GM12878 (cell line): ENCODE results near the gene ZNF366. TPM values are rescaled to one million over a fixed set of nuclear protein-coding genes. Genes with fewer than 3 reads are reported as not detected.

Source experiments
- ATAC-seq: fragments of 200-7000 bp; cut with Tn5 transposase; 3 replicates; pipeline ENCODE4 v1.9.1; 2020; ENCODE audit warnings: mild to moderate bottlenecking, moderate library complexity
- BruUV-seq: library from RNA; stranded (reverse); fragments of 400-500 nt; replicated peaks from 2 replicates; lab custom pipeline; 2021; lab: Mats Ljungman, UMichigan
- CTCF ChIA-PET: fragments of 300-600 bp; sonication (Branson Sonifier 250); formaldehyde crosslinking; extraction: SDS; loops from one replicate; lab custom pipeline; 2021; ENCODE audit warnings: inconsistent platforms; lab: Yijun Ruan, JAX
- POLR2A ChIA-PET: fragments of 350-600 bp; formaldehyde crosslinking; extraction: SDS; loops from one replicate; lab custom pipeline; 2021; ENCODE audit warnings: inconsistent platforms; lab: Charles Lee
- RAD21 ChIA-PET: fragments of 300-600 bp; sonication (Branson Sonifier 250); formaldehyde crosslinking; loops from one replicate; lab custom pipeline; 2023; ENCODE audit warnings: antibody characterized with exemption; ENCODE audit not compliant: unreplicated experiment; lab: Charles Lee
- SMC1A ChIA-PET: fragments of 300-600 bp; sonication (Branson Sonifier 250); formaldehyde crosslinking; loops from one replicate; lab custom pipeline; 2023; ENCODE audit not compliant: unreplicated experiment, uncharacterized antibody; lab: Charles Lee
- DNase-seq: peaks from one replicate; pipeline ENCODE4 v3.0.0-alpha.2; 2011; ENCODE audit warnings: low read depth, low spot score
- FAIRE-seq: peaks from 3 replicates; lab custom pipeline; 2011; peaks lifted over from hg19 to GRCh38; lab: Jason Lieb, UNC
- H2AFZ ChIP-seq: 2 replicates; pipeline ENCODE4 v1.6.0; 2011; ENCODE audit warnings: low read depth, low read length, control low read depth; ENCODE audit not compliant: control insufficient read depth
- H3K27ac ChIP-seq: 2 replicates; pipeline ENCODE4 v1.5.1; 2011; ENCODE audit warnings: control low read depth; ENCODE audit not compliant: control insufficient read depth, insufficient read depth
- H3K27me3 ChIP-seq, 2 experiments: replicated peaks in 1 of 2; 2 replicates each; pipeline versions ENCODE4 v1.6.0 to v1.6.1; 2011; ENCODE audit warnings: low read length in 1 of 2; ENCODE audit not compliant: control insufficient read depth in 2 of 2, insufficient read depth in 2 of 2
- H3K36me3 ChIP-seq, 2 experiments: 2 replicates each; pipeline ENCODE4 v1.5.1; 2011; ENCODE audit warnings: low read length in 1 of 2; ENCODE audit not compliant: control insufficient read depth in 2 of 2, insufficient read depth in 2 of 2
- H3K4me1 ChIP-seq: 2 replicates; pipeline ENCODE4 v1.6.1; 2011; ENCODE audit warnings: mild to moderate bottlenecking, low read length, moderate library complexity, mixed read lengths; ENCODE audit not compliant: control insufficient read depth, insufficient read depth
- H3K4me2 ChIP-seq: 2 replicates; pipeline ENCODE4 v1.6.0; 2011; ENCODE audit warnings: control low read depth; ENCODE audit not compliant: control insufficient read depth, insufficient read depth
- H3K4me3 ChIP-seq: fragments of 200-600 bp; sonication (generic); 2 replicates; pipeline ENCODE4 v1.5.1; 2016
- H3K79me2 ChIP-seq: 2 replicates; pipeline ENCODE4 v1.6.0; 2011; ENCODE audit warnings: low read length; ENCODE audit not compliant: control insufficient read depth, insufficient read depth
- H3K9ac ChIP-seq: 2 replicates; pipeline ENCODE4 v1.8.0; 2011; ENCODE audit warnings: low read length, control low read depth, mixed read lengths; ENCODE audit not compliant: control insufficient read depth, insufficient read depth
- H3K9me3 ChIP-seq: replicated peaks from 3 replicates; pipeline ENCODE4 v1.5.1; 2011; ENCODE audit warnings: mild to moderate bottlenecking, low read length; ENCODE audit not compliant: control insufficient read depth, insufficient read depth
- H4K20me1 ChIP-seq: 2 replicates; pipeline ENCODE4 v1.6.0; 2011; ENCODE audit not compliant: control insufficient read depth, insufficient read depth
- DPF2 ChIP-seq: fragments of 450-650 bp; IDR thresholded peaks from 2 replicates; pipeline ENCODE4 v1.6.1; 2017; ENCODE audit warnings: mild to moderate bottlenecking
- PKNOX1 ChIP-seq: fragments of 450-650 bp; IDR thresholded peaks from 2 replicates; pipeline ENCODE4 v1.6.1; 2016; ENCODE audit warnings: mild to moderate bottlenecking
- SP1 ChIP-seq: IDR thresholded peaks from one replicate; pipeline ENCODE4 v1.6.1; 2011; ENCODE audit warnings: low read depth, low read length
- SRF ChIP-seq, 2 experiments: IDR thresholded peaks; 2 replicates each; pipeline ENCODE4 v1.6.1; 2011; ENCODE audit warnings: low read depth in 2 of 2, low read length in 2 of 2, mild to moderate bottlenecking in 1 of 2, moderate library complexity in 1 of 2
- WGBS: methylation state at CpG from one replicate; pipeline ENCODE4 v1.1.6; 2016; ENCODE audit warnings: low lambda C conversion rate; ENCODE audit not compliant: insufficient replicate concordance, insufficient coverage; ENCODE audit errors: missing lambda C conversion rate; 5-methylcytosine and 5-hydroxymethylcytosine counted together
- in situ Hi-C: fragments of 300-500 bp; cut with MboI; formaldehyde crosslinking; loops from 9 replicates; pipeline ENCODE4 v1.14.3; 2018; ENCODE audit warnings: mixed read lengths
- intact Hi-C: fragments of 100-400 bp; cut with micrococcal nuclease; formaldehyde crosslinking; loops from one replicate; pipeline ENCODE4 v1.14.2; 2022; ENCODE audit not compliant: unreplicated experiment
- polyA plus RNA-seq, 11 experiments: library from polyadenylated mRNA; depleted of rRNA in 4 of 11; unstranded in 6 of 11; stranded (reverse) in 5 of 11; fragments of >200 nt; fragmentation: Nextera tagmentation in 4 of 11; fragmentation: Illumina TruSeq in 1 of 11; extraction: Ambion mirVana in 4 of 11; extraction: Trizol in 1 of 11; gene quantifications; 1 replicate in 1 of 11; 2 replicates in 10 of 11; pipeline versions ENCODE4 v1.2.1 to v1.2.3, GENCODE V29; 2011 to 2016; ENCODE audit warnings: inconsistent platforms in 2 of 11, missing spikeins in 2 of 11, low read depth in 1 of 11
- total RNA-seq, 4 experiments: library from RNA; depleted of rRNA in 3 of 4; stranded (reverse); fragments of >200 nt in 3 of 4; fragmentation: Illumina TruSeq in 1 of 4; extraction: Trizol in 1 of 4; gene quantifications; 2 replicates each; pipeline versions ENCODE4 v1.2.1 to v1.2.3, GENCODE V29; 2013 to 2021
- TF ChIP-seq, protein P1 (sequence below): fragments of 450-650 bp; IDR thresholded peaks from 2 replicates; pipeline ENCODE4 v1.6.1; 2017; ENCODE audit warnings: mild to moderate bottlenecking, moderate library complexity

Gene ZNF366
- total and polyA plus RNA-seq, 10 of the 15 experiments (the other 5 are each of a cell fraction or from before 2014, with no cell fraction given) = 0.01 to 0.18 (median 0.04) TPM; not detected in 6

- TF ChIP-seq, protein P1, sequence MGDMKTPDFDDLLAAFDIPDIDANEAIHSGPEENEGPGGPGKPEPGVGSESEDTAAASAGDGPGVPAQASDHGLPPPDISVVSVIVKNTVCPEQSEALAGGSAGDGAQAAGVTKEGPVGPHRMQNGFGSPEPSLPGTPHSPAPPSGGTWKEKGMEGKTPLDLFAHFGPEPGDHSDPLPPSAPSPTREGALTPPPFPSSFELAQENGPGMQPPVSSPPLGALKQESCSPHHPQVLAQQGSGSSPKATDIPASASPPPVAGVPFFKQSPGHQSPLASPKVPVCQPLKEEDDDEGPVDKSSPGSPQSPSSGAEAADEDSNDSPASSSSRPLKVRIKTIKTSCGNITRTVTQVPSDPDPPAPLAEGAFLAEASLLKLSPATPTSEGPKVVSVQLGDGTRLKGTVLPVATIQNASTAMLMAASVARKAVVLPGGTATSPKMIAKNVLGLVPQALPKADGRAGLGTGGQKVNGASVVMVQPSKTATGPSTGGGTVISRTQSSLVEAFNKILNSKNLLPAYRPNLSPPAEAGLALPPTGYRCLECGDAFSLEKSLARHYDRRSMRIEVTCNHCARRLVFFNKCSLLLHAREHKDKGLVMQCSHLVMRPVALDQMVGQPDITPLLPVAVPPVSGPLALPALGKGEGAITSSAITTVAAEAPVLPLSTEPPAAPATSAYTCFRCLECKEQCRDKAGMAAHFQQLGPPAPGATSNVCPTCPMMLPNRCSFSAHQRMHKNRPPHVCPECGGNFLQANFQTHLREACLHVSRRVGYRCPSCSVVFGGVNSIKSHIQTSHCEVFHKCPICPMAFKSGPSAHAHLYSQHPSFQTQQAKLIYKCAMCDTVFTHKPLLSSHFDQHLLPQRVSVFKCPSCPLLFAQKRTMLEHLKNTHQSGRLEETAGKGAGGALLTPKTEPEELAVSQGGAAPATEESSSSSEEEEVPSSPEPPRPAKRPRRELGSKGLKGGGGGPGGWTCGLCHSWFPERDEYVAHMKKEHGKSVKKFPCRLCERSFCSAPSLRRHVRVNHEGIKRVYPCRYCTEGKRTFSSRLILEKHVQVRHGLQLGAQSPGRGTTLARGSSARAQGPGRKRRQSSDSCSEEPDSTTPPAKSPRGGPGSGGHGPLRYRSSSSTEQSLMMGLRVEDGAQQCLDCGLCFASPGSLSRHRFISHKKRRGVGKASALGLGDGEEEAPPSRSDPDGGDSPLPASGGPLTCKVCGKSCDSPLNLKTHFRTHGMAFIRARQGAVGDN = no peak
- TF ChIP-seq, all 136 proteins: peak for 0
Observed at GRCh38 chr5:72457491-72457890, 49.7 kb downstream of the ZNF366 start (continued).

DNA sequence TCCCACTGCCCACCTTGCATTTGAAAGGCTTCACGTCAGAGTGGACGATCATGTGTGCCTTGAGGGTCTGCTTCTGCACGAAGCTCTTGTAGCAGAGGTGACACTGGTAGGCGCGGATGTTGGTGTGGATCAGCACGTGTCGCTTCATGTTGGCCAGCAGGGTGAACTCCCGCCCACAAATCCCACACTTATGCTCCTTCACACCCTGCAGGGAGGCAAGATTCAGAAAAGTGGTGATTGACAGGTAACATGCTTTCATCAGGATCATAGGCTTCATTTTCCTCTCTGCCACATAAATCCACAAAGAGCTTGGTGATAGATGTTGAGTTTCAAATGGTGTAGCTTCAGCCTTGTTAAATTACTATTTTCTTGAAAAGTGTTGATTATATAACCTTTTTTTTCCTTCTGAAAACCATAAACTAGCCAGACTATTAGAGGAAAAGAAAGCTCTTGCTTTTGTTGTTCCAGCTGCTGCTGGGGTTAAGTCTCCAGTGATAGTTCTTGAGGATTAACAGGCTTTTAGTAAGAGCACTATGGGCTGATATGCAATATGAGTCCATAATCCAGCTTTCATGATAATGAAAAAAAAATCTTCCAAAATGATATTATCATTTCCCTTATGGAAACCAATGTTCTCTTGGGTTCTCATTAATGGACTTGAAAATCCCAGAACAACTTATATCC is 50.7 kb downstream of the ZNF366 start:
- no peaks in the 10 kb centered on the region; a peak in 1 of 4 replicates for H3K36me3 ChIP-seq
- H3K27ac ChIP-seq = no peak overlapping the region
- H3K4me1 ChIP-seq = peaks cover 31% of the 10 kb centered on the region
- 90% methylated on average over 8 of the region's 8 CpGs for WGBS
- BruUV-seq = no TSS peak
- no peak overlapping the region for H3K4me3 ChIP-seq
- intact Hi-C loops = no loop called here
- no peak overlapping the region for H2AFZ ChIP-seq
- FAIRE-seq (no peak), ATAC-seq (no peak), DNase-seq (no peak)
- no peak overlapping the region for H3K4me2 ChIP-seq
- H3K9me3 ChIP-seq = no peaks in the 10 kb centered on the region
- ChIA-PET POLR2A (interaction anchor here (0.7 to 2.1 kb wide), 5 partner anchors 10 to 19 kb away, joined by 3 to 5 read pairs (median 4); no protein-coding TSS in a partner anchor), RAD21 (interaction anchor here (1.0 to 1.3 kb wide), 6 partner anchors 10 to 68 kb away, joined by 3 to 5 read pairs (median 3); no protein-coding TSS in a partner anchor), SMC1A (interaction anchor here (0.7 to 9.4 kb wide), 12 partner anchors 8 to 67 kb away, joined by 3 to 141 read pairs (median 4); no protein-coding TSS in a partner anchor), CTCF (interaction anchor here (0.6 to 2.3 kb wide), 8 partner anchors 8 to 67 kb away, joined by 3 to 9 read pairs (median 4); no protein-coding TSS in a partner anchor)
- no peak overlapping the region for H3K9ac ChIP-seq
- TF ChIP-seq PKNOX1 (peak; percentile 36; the same call in 1 of the 2 replicates), SP1 (no peak), SRF (IDR thresholded peaks at IDR 0.05; ENCODE audit: low read depth in 2 of 2, low read length in 2 of 2) (no peak), DPF2 (no peak)
- H3K27me3 ChIP-seq = no peaks in the 10 kb centered on the region
- no peaks in the 10 kb centered on the region for H3K79me2 ChIP-seq
- no peaks in the 10 kb centered on the region for H4K20me1 ChIP-seq
- in situ Hi-C loops = no loop called here
